Neuronal stem cell (in vitro differentiated cells): ENCODE results near the gene MYH9.

Experiments used
- DNase-seq: peaks from one replicate; pipeline ENCODE4 v3.0.0-alpha.2; 2013; ENCODE audit warnings: low spot score
- H2AFZ ChIP-seq: one replicate; pipeline ENCODE4 v1.6.1; 2013; ENCODE audit warnings: mild to moderate bottlenecking, low read length, inconsistent platforms
- H2AK5ac ChIP-seq: 2 replicates; pipeline ENCODE4 v1.6.1; 2013; ENCODE audit warnings: low read depth, mild to moderate bottlenecking, inconsistent platforms, low read length, moderate library complexity, mixed read lengths
- H2BK120ac ChIP-seq: 2 replicates; pipeline ENCODE4 v1.6.1; 2013; ENCODE audit warnings: low read depth, mild to moderate bottlenecking, inconsistent platforms, low read length, moderate library complexity, mixed read lengths
- H2BK12ac ChIP-seq: one replicate; pipeline ENCODE4 v1.6.1; 2013; ENCODE audit warnings: low read length, inconsistent platforms
- H2BK15ac ChIP-seq: 2 replicates; pipeline ENCODE4 v1.6.1; 2013; ENCODE audit warnings: mild to moderate bottlenecking, low read length, inconsistent platforms, mixed read lengths
- H2BK5ac ChIP-seq: one replicate; pipeline ENCODE4 v1.6.1; 2013; ENCODE audit warnings: inconsistent platforms, mild to moderate bottlenecking, low read length, moderate library complexity
- H3K14ac ChIP-seq: one replicate; pipeline ENCODE4 v1.6.1; 2013; ENCODE audit warnings: low read length, inconsistent platforms
- H3K18ac ChIP-seq: 2 replicates; pipeline ENCODE4 v1.6.1; 2013; ENCODE audit warnings: low read length, inconsistent platforms
- H3K23ac ChIP-seq: 2 replicates; pipeline ENCODE4 v1.6.1; 2013; ENCODE audit warnings: low read depth, mild to moderate bottlenecking, mixed read lengths, low read length, inconsistent platforms; ENCODE audit not compliant: poor library complexity
- H3K27ac ChIP-seq: replicated peaks from 3 replicates; pipeline ENCODE4 v1.5.1; 2013; ENCODE audit warnings: low read length, inconsistent platforms
- H3K27me3 ChIP-seq, 3 experiments: 2 replicates each; pipeline ENCODE4 v1.6.1; 2013; ENCODE audit warnings: low read length in 3 of 3, mild to moderate bottlenecking in 2 of 3, inconsistent platforms in 1 of 3, low read depth in 1 of 3, mixed read lengths in 1 of 3, moderate library complexity in 1 of 3; ENCODE audit not compliant: control insufficient read depth in 3 of 3, insufficient read depth in 3 of 3
- H3K36me3 ChIP-seq, 2 donors: replicated peaks in 1 of 2; 2 replicates each; pipeline ENCODE4 v1.6.1; 2013; ENCODE audit warnings: low read length in 2 of 2; ENCODE audit not compliant: control insufficient read depth in 2 of 2, insufficient read depth in 2 of 2
- H3K4ac ChIP-seq: 2 replicates; pipeline ENCODE4 v1.6.1; 2013; ENCODE audit warnings: inconsistent platforms, mild to moderate bottlenecking, low read length, moderate library complexity
- H3K4me1 ChIP-seq, 2 donors: 1 replicate in 1 of 2; 2 replicates in 1 of 2; pipeline ENCODE4 v1.6.1; 2013; ENCODE audit warnings: low read length in 2 of 2, low read depth in 1 of 2; ENCODE audit not compliant: control insufficient read depth in 2 of 2, insufficient read depth in 1 of 2
- H3K4me2 ChIP-seq: one replicate; pipeline ENCODE4 v1.6.1; 2013; ENCODE audit warnings: mild to moderate bottlenecking, low read length, inconsistent platforms; ENCODE audit not compliant: insufficient read depth, poor library complexity, severe bottlenecking
- H3K4me3 ChIP-seq, 2 donors: 2 replicates each; pipeline ENCODE4 v1.5.1; 2013; ENCODE audit warnings: low read length in 2 of 2, mild to moderate bottlenecking in 2 of 2, inconsistent platforms in 1 of 2, moderate library complexity in 1 of 2
- H3K79me1 ChIP-seq: one replicate; pipeline ENCODE4 v1.6.1; 2013; ENCODE audit warnings: low read depth, mild to moderate bottlenecking, inconsistent platforms, low read length, moderate library complexity
- H3K9ac ChIP-seq: one replicate; pipeline ENCODE4 v1.6.1; 2013; ENCODE audit warnings: mild to moderate bottlenecking, low read depth, low read length, inconsistent platforms; ENCODE audit not compliant: poor library complexity
- H3K9me3 ChIP-seq, 2 donors: replicated peaks in 1 of 2; 2 replicates each; pipeline versions ENCODE3 to v1.6.1; 2013; ENCODE audit warnings: low read length in 2 of 2, mild to moderate bottlenecking in 2 of 2, inconsistent platforms in 1 of 2, low read depth in 1 of 2, mixed read lengths in 1 of 2, moderate library complexity in 1 of 2; ENCODE audit not compliant: control insufficient read depth in 2 of 2, insufficient read depth in 1 of 2
- H4K8ac ChIP-seq: one replicate; pipeline ENCODE4 v1.6.1; 2013; ENCODE audit warnings: low read depth, mild to moderate bottlenecking, inconsistent platforms, low read length, moderate library complexity
- H4K91ac ChIP-seq: one replicate; pipeline ENCODE4 v1.6.1; 2013; ENCODE audit warnings: low read length, low read depth, mild to moderate bottlenecking, inconsistent platforms; ENCODE audit not compliant: poor library complexity
- WGBS, 2 donors: extraction: QIAGEN DNeasy Blood & Tissue Kit; methylation state at CpG; one replicate each; pipeline ENCODE4 v1.1.7; 2013; ENCODE audit warnings: missing lambda C conversion rate in 2 of 2, mixed read lengths in 1 of 2; ENCODE audit not compliant: insufficient read length in 2 of 2, insufficient replicate concordance in 1 of 2; ENCODE audit errors: extremely low coverage in 2 of 2; 5-methylcytosine and 5-hydroxymethylcytosine counted together

The MYH9 gene

GRCh38 chr22:36316419-36316818 is 71.3 kb downstream of the MYH9 start:
- Histone ChIP-seq H4K91ac (no peak overlapping the region), H3K4ac (no peak overlapping the region), H3K4me2 (no peak overlapping the region), H3K23ac (no peak overlapping the region), H2BK12ac (no peak overlapping the region), H3K27me3 (no peaks in the 10 kb centered on the region), H2BK120ac (no peak overlapping the region), H3K9ac (no peak overlapping the region), H2BK5ac (no peak overlapping the region), H3K36me3 (peaks cover 63 to 93% of the 10 kb centered on the region in 2 donors), H2AK5ac (no peak overlapping the region), H2AFZ (no peak overlapping the region), H2BK15ac (no peak overlapping the region), H3K18ac (no peak overlapping the region), H3K14ac (no peak overlapping the region), H3K9me3 (no peaks in the 10 kb centered on the region), H3K79me1 (peaks cover 3% of the 10 kb centered on the region), H3K4me1 (no peaks in the 10 kb centered on the region), H3K4me3 (no peak overlapping the region), H4K8ac (no peak overlapping the region), H3K27ac (no peak overlapping the region)
- WGBS, 2 donors: no CpG with 5 or more reads among the region's 14 CpGs
- DNase-seq: no peak

GRCh38 chr22:36315325-36315724 is 72.4 kb downstream of the MYH9 start:
- no peak overlapping the region for H3K9ac ChIP-seq
- H2BK12ac ChIP-seq: no peak overlapping the region
- H3K4ac ChIP-seq: no peak overlapping the region
- no peak overlapping the region for H3K23ac ChIP-seq
- H2BK120ac ChIP-seq: no peak overlapping the region
- H3K9me3 ChIP-seq: no peaks in the 10 kb centered on the region
- no peak overlapping the region for H3K14ac ChIP-seq
- H2BK5ac ChIP-seq: no peak overlapping the region
- peaks cover 66 to 93% of the 10 kb centered on the region in 2 donors for H3K36me3 ChIP-seq
- no peak for DNase-seq
- no peak overlapping the region for H3K27ac ChIP-seq
- H3K4me1 ChIP-seq: no peaks in the 10 kb centered on the region
- no peak overlapping the region for H3K18ac ChIP-seq
- H4K8ac ChIP-seq: no peak overlapping the region
- no peak overlapping the region for H2AK5ac ChIP-seq
- H3K4me3 ChIP-seq: no peak overlapping the region
- H3K4me2 ChIP-seq: no peak overlapping the region
- WGBS, 2 donors: no CpG with 5 or more reads among the region's 7 CpGs
- H3K27me3 ChIP-seq: no peaks in the 10 kb centered on the region
- H3K79me1 ChIP-seq: peaks cover 5% of the 10 kb centered on the region
- H4K91ac ChIP-seq: no peak overlapping the region
- H2AFZ ChIP-seq: no peak overlapping the region
- H2BK15ac ChIP-seq: no peak overlapping the region

- H2AK5ac ChIP-seq: no peak overlapping the region
- no peaks in the 10 kb centered on the region for H3K27me3 ChIP-seq
- H2BK120ac ChIP-seq: no peak overlapping the region
- no peak overlapping the region for H4K8ac ChIP-seq
- no peak overlapping the region for H2AFZ ChIP-seq
- H3K79me1 ChIP-seq: peaks cover 4% of the 10 kb centered on the region
- H3K4ac ChIP-seq: no peak overlapping the region
- DNase-seq: no peak
- H3K4me3 ChIP-seq: no peak overlapping the region
- peaks cover 59 to 91% of the 10 kb centered on the region in 2 donors for H3K36me3 ChIP-seq
- no peak overlapping the region for H4K91ac ChIP-seq
- peak overlapping the region; percentile 17 for H3K18ac ChIP-seq
- no peaks in the 10 kb centered on the region for H3K9me3 ChIP-seq
- peak overlapping the region; percentile 50 for H3K9ac ChIP-seq
- peak overlapping the region; percentile 14 for H2BK5ac ChIP-seq
- no peak overlapping the region for H2BK12ac ChIP-seq
- no peak overlapping the region for H2BK15ac ChIP-seq
- no peak overlapping the region for H3K14ac ChIP-seq
- no peak overlapping the region for H3K4me2 ChIP-seq
- no peak overlapping the region for H3K23ac ChIP-seq
- WGBS, 2 donors: no CpG with 5 or more reads among the region's 18 CpGs
- H3K27ac ChIP-seq: no peak overlapping the region
- H3K4me1 ChIP-seq: no peaks in the 10 kb centered on the region
Measured at GRCh38 chr22:36311386-36312085, 76.2 kb downstream of the MYH9 start.

GRCh38 chr22:36308880-36309279 is 78.9 kb downstream of the MYH9 start:
- H2BK5ac ChIP-seq: no peak overlapping the region
- H3K9me3 ChIP-seq: peaks cover 0 to under 1% of the 10 kb centered on the region in 2 donors
- no peak overlapping the region for H2BK15ac ChIP-seq
- H3K18ac ChIP-seq: no peak overlapping the region
- WGBS, 2 donors: no CpG with 5 or more reads among the region's 17 CpGs
- no peak overlapping the region for H2BK120ac ChIP-seq
- H3K4me3 ChIP-seq: no peak overlapping the region
- no peak overlapping the region for H4K91ac ChIP-seq
- no peak overlapping the region for H3K9ac ChIP-seq
- no peak for DNase-seq
- H2BK12ac ChIP-seq: no peak overlapping the region
- H3K79me1 ChIP-seq: peaks cover 4% of the 10 kb centered on the region
- H3K36me3 ChIP-seq: peaks cover 75 to 93% of the 10 kb centered on the region in 2 donors
- H3K23ac ChIP-seq: no peak overlapping the region
- no peak overlapping the region for H3K4ac ChIP-seq
- no peak overlapping the region for H2AFZ ChIP-seq
- no peak overlapping the region for H3K14ac ChIP-seq
- H3K4me2 ChIP-seq: no peak overlapping the region
- no peaks in the 10 kb centered on the region for H3K4me1 ChIP-seq
- H3K27ac ChIP-seq: no peak overlapping the region
- no peak overlapping the region for H2AK5ac ChIP-seq
- H3K27me3 ChIP-seq: no peaks in the 10 kb centered on the region
- no peak overlapping the region for H4K8ac ChIP-seq
